Renal cortical epithelial cell (primary cell): ENCODE measurements around the gene CEP89. TPM values are rescaled to one million over a fixed set of nuclear protein-coding genes. Genes with fewer than 3 reads are reported as not detected.
"Not testable (repeated sequence)": the region's sequence is repeated elsewhere in the genome, so short reads cannot be mapped to it uniquely, and the experiment has no call there.

Experiments used
- DNase-seq: peaks from one replicate; pipeline ENCODE4 v3.0.0-alpha.2; 2011; ENCODE audit warnings: low read depth
- total RNA-seq: library from RNA; depleted of rRNA; stranded (reverse); fragments of >200 nt; gene quantifications from 2 replicates; pipeline ENCODE4 v1.2.3, GENCODE V29; 2014

CEP89 gene
- total RNA-seq, 1 donor from 2014 or later, result 22.4 TPM

DNA sequence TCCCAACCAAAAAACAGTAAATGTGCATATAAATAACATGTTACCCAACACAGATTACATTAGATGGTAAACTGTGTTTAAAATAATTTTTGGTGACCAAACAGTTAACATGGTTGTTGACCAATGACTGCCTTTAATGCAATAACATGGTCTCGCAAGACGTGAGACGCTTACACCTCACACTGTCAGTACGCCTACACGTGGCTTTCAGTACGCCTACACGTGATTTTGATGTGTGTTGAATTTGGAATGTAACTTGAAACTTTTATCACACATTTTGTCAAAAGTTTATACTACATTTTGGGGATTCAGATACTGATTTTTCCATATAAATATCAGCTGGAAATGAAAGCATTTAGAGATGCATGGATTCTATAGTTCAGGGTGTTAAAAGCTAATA, 134.2 kb downstream of the CEP89 start:
- DNase-seq, result no peak

DNA sequence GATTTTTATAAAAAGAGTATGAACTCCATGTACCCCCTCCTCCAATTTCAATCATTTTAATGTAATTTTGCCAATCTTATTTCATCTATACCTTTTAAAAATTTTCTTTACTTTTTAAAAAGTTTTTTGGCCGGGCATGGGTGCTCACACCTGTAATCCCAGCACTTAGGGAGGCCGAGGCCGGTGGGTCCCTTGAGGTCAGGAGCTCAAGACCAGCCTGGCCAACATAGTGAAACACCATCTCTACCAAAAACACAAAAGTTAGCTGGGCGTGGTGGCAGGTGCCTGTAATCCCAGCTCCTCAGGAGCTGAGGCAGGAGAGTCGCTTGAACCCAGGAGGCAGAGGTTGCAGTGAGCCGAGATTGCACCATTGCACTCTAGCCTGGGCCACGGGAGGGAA, 138.4 kb downstream of the CEP89 start:
- not testable (repeated sequence) for DNase-seq

DNA sequence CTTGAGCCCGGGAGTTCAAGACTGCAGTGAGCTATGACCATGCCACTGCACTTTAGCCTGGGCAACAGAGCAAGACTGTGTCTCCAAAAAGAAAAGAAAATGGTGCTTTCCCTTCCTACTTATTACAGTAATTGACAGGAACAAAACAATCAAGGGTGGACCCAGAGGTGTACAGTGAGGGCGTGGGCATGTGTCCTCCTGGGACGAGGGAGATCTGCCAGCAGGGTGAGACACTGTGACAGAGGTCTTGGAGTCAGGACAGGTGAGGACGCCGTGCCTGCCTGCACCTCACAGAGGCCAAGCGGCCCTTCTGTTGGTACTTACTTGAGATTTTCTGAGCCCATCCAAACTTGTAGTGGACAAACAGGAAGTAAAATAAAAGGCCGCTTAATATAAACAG, 138.9 kb downstream of the CEP89 start:
- not testable (repeated sequence) for DNase-seq

DNA sequence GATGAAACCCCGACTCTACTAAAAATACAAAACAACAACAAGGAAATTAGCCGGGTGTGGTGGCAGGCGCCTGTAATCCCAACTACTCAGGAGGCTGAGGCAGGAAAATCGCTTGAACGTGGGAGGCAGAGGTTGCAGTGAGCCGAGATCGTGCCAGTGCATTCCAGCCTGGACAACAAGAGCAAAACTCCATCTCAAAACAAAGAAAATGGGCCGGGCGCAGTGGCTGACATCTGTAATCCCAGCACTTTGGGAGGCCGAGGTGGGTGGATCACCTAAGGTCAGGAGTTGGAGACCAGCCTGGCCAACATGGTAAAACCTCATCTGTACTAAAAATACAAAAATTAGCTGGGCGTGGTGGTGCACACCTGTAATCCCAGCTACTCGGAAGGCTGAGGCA, 139.7 kb downstream of the CEP89 start:
- not testable (repeated sequence) for DNase-seq

DNA sequence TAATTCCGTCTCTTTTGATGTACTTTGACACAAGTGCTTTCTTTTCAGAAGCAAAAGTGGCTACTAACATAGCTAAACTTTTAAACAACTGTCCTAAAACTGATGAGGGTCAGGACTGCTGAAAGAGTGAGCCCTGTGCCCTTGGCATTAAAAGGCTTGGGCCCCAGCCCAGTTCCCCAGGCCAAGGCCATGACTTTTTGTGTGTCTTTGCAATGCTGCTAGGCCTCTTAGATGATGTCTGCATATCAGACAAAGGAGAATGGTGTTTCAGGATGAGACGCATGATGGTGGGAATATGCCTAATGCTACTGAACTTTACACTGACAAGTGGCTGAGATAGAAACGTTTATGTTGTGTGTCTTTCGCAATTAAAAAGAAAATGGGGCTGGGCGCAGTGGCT, 140.1 kb downstream of the CEP89 start:
- no peak for DNase-seq

DNA sequence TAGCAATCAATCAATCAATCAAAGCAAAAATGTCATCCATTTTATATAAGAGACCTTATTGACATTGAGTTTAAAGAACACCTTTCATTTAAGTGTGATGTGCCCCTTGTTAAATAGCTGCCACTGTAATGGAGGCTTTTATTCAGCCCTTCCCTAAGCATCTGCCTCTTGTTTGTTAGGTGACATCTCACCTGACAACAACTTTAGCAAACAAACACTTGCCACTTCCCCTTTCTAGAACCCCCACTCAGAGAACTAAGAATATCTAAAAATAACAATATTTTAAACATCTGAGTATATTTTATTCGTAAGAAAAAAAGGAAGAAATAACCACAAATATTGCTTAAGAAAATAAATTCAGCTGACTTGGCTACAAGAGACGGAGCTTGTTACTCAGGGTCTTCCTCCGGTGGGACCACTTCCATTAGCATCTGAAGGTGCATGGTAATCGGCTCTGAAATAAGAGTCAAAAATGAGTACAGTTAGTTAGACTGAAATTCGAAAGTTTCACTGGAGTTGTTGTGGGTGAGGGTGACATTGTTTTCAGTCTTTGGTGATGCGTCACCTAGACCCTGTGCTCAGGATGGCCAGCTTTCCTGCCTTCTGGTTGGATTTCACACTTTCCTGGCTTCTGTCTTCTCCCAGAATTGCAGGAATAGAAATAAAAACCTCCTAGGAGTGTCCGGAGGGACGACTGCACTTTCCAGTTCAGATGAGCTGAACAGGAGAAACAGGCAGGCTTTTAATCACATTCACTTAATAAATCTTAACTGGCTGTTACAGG, 141.3 kb downstream of the CEP89 start:
- DNase-seq, result peak; percentile 46

DNA sequence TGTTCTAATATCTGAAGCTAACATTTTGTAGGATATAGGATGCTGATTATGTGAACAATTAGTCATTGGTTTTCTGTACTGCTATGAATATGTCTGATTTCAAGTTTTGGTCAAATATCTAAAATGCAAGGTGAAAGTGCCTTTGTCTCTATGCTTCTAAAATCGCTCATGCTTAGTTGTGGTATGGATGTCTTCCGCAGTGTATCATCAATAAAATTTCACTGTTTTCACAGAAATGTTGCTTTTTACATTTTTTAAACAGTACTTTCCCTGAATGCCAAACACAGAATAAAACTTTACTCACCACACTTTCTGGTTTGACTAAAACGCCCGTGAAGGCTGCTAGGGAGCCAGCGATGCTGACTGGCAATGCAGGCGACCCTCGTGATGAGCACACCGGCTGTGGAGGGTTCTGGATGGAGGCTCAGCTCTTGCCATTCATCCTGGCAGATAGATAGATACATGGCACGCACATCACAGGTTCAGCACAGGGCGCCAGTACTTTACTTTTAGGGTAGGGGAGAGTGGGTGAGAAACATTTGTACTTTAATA, 142.3 kb downstream of the CEP89 start:
- no peak for DNase-seq

DNA sequence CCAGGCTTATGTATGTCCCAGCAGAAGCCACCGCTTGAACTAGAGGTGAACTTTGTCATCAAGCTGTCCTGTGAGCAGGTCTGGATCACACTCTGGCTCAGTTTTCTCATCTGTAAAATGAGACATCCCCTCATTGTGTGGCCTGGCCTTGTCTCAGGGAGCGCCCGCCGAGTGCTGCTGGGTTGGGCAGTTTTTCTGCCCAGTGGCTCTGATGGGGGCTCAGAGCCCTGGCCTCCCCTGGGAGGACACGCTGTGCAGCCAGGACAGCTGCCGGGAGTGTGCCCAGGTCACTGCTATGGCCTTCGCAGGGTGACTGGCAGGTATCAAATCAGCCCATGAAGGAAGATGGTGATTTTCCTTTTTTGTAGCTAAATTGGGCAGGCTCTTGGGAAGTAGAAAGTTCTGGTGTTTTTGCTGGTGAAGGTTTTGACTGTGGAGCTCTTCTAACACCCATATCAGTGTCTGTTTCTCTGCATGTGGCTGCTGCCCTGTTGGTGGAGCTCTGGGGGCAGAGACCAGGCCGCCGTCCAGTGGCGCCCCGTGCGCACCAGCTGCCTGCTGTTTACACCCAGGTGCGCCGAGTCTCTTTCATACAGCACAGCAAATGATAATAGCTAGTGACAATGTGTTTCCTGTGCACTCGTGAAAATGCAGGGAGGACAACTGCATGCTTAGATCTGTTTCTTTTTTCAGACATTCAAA, 143.0 kb downstream of the CEP89 start:
- DNase-seq, result no peak

DNA sequence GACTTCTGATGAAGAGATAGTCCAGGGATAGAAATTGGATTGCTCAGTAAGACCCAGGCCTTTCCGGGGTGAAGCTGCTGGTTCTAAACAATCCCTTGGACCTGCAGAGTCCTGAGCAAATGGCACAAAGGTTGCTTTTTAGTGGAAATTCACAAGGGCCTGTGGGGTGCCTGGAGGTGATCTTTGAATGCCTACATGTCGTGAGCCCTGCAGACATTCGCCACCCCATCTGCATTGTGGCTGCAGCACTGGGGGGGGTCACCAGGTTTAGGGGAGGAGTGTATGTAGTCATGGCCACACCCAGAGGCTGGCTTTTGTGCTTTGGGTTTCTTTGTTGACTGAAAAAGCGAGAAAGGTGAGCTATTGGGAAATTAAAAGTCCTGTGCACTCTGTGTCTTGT, 143.6 kb downstream of the CEP89 start:
- DNase-seq, result no peak

Other genes with a start within 250 kb of the CEP89 start
- 0.15 and 2.8 TPM in 2 replicates for gene SLC7A9, start 102.2 kb downstream of the CEP89 start, total RNA-seq
- gene FAAP24, start 284 bp upstream of the CEP89 start, total RNA-seq, result 1.3 and 2.6 TPM in 2 replicates
- gene RHPN2, start 92.9 kb upstream of the CEP89 start, total RNA-seq, result 46.5 and 92.1 TPM in 2 replicates
- gene GPATCH1, start 109.2 kb upstream of the CEP89 start, total RNA-seq, result 4.2 and 8.3 TPM in 2 replicates
- not detected in 2 replicates for gene WDR88, start 160.2 kb upstream of the CEP89 start, total RNA-seq
- 6.3 and 11.4 TPM in 2 replicates for gene LRP3, start 222.4 kb upstream of the CEP89 start, total RNA-seq